ENCODE measurements around the gene GNPDA1.

GNPDA1 gene

DNA sequence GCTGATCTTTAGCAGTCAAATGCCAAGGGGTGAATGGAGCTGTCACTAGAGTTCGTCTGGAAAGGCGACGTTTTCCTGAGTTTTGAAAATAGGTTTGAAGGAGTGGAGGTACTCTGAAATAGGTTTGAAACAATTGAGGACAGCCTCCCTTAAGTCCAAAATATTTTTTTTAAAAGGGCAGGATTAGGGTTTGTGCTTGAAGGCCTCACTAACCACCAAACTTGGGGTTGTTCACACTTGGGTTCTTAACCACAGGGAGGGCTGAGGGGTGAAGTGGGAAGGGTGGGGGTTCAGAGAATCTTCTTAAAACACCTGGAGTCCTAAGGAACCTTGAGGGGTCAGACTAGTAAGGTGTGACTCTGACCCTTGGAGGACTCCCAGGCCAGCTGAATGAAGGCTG is 51.4 kb downstream of the GNPDA1 start:
- no peak overlapping the region for H3K9ac ChIP-seq
- H3K4me1 ChIP-seq (ENCODE audit: low read depth, poor library complexity, severe bottlenecking), result peaks cover 18% of the 10 kb centered on the region
- no peak overlapping the region for H3K4me3 ChIP-seq (IDR thresholded peaks at IDR 0.05; ENCODE audit: insufficient read depth, low read depth, low read length)
- no peaks in the 10 kb centered on the region for H3K36me3 ChIP-seq (ENCODE audit: insufficient read depth)
- peak overlapping the region; percentile 67 for H3K4me2 ChIP-seq
- H3K79me2 ChIP-seq (ENCODE audit: insufficient read depth, low read depth), result no peaks in the 10 kb centered on the region
- no peaks in the 10 kb centered on the region for H3K27me3 ChIP-seq (ENCODE audit: insufficient read depth, low read depth)
- TF ChIP-seq, protein P1, sequence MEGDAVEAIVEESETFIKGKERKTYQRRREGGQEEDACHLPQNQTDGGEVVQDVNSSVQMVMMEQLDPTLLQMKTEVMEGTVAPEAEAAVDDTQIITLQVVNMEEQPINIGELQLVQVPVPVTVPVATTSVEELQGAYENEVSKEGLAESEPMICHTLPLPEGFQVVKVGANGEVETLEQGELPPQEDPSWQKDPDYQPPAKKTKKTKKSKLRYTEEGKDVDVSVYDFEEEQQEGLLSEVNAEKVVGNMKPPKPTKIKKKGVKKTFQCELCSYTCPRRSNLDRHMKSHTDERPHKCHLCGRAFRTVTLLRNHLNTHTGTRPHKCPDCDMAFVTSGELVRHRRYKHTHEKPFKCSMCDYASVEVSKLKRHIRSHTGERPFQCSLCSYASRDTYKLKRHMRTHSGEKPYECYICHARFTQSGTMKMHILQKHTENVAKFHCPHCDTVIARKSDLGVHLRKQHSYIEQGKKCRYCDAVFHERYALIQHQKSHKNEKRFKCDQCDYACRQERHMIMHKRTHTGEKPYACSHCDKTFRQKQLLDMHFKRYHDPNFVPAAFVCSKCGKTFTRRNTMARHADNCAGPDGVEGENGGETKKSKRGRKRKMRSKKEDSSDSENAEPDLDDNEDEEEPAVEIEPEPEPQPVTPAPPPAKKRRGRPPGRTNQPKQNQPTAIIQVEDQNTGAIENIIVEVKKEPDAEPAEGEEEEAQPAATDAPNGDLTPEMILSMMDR (conservative IDR thresholded peaks at IDR 0.05; ENCODE audit: low read depth, low read length), result no peak
- no peaks in the 10 kb centered on the region for H4K20me1 ChIP-seq (ENCODE audit: insufficient read depth)
- H2AFZ ChIP-seq (ENCODE audit: low read depth), result peak overlapping the region; percentile 72
- no peak overlapping the region for H3K27ac ChIP-seq

DNA sequence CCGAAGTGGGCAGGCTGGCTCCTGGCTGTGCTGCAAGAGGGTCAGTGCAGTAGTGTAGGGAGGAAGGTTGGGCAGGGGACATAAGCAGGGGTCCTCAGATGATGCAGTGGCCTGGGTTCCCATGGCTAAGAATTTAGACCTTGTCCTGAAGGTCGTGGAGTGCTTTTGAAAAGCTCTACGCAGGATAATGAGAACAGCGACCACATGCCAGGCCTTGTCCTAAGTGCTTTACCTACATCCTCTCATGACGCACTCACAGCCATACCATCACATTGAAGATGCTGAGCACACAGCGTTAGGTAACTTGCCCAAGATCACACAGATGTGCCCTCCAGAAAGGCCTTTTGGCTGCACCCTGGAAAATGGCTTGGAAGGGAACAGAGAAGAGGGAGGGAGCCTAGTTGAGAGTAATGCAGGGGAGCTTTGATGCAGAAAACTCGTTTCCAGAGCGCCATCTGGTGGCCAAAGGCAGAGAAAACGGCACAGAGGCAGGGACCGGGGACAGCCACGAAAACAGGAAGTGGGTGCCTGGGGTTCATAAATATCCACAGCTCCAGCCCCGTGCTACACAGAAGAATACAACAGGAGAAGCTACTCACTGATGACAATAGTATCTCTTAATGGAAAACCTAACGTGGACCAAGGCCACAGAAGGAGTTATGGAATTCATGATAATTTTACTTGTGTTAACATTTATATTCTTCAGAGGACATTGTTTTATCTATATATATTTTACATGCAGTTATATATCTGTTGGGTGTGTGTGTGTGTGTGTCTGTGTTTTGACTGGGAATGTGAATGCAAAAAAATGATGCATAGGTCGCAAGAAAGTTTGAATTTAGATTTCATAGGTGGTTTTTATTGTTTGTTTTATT is 52.1 kb downstream of the GNPDA1 start:
- H3K27ac ChIP-seq, result no peak overlapping the region
- no peaks in the 10 kb centered on the region for H4K20me1 ChIP-seq (ENCODE audit: insufficient read depth)
- H3K9ac ChIP-seq, result no peak overlapping the region
- no peak overlapping the region for H3K4me3 ChIP-seq (IDR thresholded peaks at IDR 0.05; ENCODE audit: insufficient read depth, low read depth, low read length)
- H3K4me2 ChIP-seq, result peak overlapping the region; percentile 67
- no peaks in the 10 kb centered on the region for H3K79me2 ChIP-seq (ENCODE audit: insufficient read depth, low read depth)
- peak overlapping the region; percentile 72 for H2AFZ ChIP-seq (ENCODE audit: low read depth)
- TF ChIP-seq, protein P1 (conservative IDR thresholded peaks at IDR 0.05; ENCODE audit: low read depth, low read length), result peak; percentile 89
- no peaks in the 10 kb centered on the region for H3K36me3 ChIP-seq (ENCODE audit: insufficient read depth)
- peaks cover 18% of the 10 kb centered on the region for H3K4me1 ChIP-seq (ENCODE audit: low read depth, poor library complexity, severe bottlenecking)
- no peaks in the 10 kb centered on the region for H3K27me3 ChIP-seq (ENCODE audit: insufficient read depth, low read depth)

DNA sequence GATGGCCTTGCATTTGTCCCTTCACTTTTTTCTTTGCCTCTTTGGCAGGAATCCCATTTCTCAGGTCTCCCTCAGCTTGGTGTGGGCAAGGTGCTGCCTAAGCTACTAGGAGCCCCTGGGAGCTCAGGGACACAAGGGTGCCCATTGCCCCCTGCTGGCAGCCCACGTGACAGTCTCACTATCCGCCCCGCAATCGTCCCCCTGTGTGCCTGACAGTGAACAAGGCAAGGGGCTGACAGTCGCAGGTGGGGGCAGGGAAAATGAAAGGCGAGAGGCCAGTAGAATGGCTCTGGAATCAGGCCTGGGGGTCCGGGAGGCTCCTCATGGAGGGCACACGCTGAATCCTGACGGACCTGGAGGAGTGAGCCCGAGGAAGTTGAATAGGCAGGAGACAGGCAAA is 52.8 kb downstream of the GNPDA1 start:
- H3K27ac ChIP-seq, result no peak overlapping the region
- no peaks in the 10 kb centered on the region for H3K79me2 ChIP-seq (ENCODE audit: insufficient read depth, low read depth)
- H3K27me3 ChIP-seq (ENCODE audit: insufficient read depth, low read depth), result no peaks in the 10 kb centered on the region
- H3K4me2 ChIP-seq, result no peak overlapping the region
- H3K4me1 ChIP-seq (ENCODE audit: low read depth, poor library complexity, severe bottlenecking), result peaks cover 18% of the 10 kb centered on the region
- H4K20me1 ChIP-seq (ENCODE audit: insufficient read depth), result no peaks in the 10 kb centered on the region
- TF ChIP-seq, protein P1 (conservative IDR thresholded peaks at IDR 0.05; ENCODE audit: low read depth, low read length), result no peak; the same call in 1 of the 2 replicates
- H2AFZ ChIP-seq (ENCODE audit: low read depth), result no peak overlapping the region
- no peaks in the 10 kb centered on the region for H3K36me3 ChIP-seq (ENCODE audit: insufficient read depth)
- H3K9ac ChIP-seq, result no peak overlapping the region
- no peak overlapping the region for H3K4me3 ChIP-seq (IDR thresholded peaks at IDR 0.05; ENCODE audit: insufficient read depth, low read depth, low read length)

DNA sequence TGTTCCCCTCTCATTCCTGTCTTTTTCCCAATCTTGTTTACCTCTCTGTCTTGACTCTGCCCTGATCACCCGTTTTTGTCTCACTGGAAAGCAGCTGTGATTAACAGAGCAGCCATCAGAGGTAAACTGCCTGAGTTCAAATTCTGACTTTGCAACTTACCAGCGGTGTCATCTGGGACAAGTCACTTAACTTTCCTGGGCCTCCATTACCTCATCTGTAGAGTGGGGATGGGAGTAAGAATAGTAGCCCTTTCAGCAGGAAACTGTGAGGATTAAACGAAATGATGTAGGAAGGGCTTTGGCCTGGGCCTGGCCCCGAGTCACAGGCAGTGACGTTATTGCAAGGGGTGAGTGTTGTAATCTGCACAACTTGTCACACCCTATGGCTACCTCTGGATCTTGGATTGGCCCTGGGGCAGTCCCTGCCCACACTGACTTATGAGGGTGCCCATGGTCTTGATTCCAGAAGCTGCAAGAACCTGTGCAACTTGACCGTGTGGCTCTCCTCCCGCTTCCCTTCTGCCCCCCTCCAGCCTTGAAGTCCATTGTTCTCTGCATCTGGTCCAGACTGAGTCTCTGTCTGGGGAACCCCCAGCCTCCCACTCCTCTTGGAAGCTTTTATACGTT is 54.2 kb downstream of the GNPDA1 start:
- Histone ChIP-seq H3K9ac (no peak overlapping the region), H4K20me1 (ENCODE audit: insufficient read depth) (no peaks in the 10 kb centered on the region), H3K36me3 (ENCODE audit: insufficient read depth) (no peaks in the 10 kb centered on the region), H3K4me1 (ENCODE audit: low read depth, poor library complexity, severe bottlenecking) (peaks cover 18% of the 10 kb centered on the region), H2AFZ (ENCODE audit: low read depth) (no peak overlapping the region), H3K4me3 (IDR thresholded peaks at IDR 0.05; ENCODE audit: insufficient read depth, low read depth, low read length) (no peak overlapping the region), H3K4me2 (no peak overlapping the region), H3K79me2 (ENCODE audit: insufficient read depth, low read depth) (no peaks in the 10 kb centered on the region), H3K27ac (no peak overlapping the region), H3K27me3 (ENCODE audit: insufficient read depth, low read depth) (no peaks in the 10 kb centered on the region)
- TF ChIP-seq, protein P1 (conservative IDR thresholded peaks at IDR 0.05; ENCODE audit: low read depth, low read length), result no peak
